Glutamatergic neuron (in vitro differentiated cells): ENCODE results near the gene FKBP1A. TPM values are rescaled to one million over a fixed set of nuclear protein-coding genes. Genes with fewer than 3 reads are reported as not detected.

Experiments used
- DNase-seq: peaks from one replicate; pipeline ENCODE4 v3.0.0; 2022
- H3K27ac Mint-ChIP-seq: one replicate; pipeline ENCODE4 v1.8.0; 2020; ENCODE audit warnings: mild to moderate bottlenecking, mixed read lengths, inconsistent platforms; ENCODE audit not compliant: unreplicated experiment
- H3K27me3 Mint-ChIP-seq: one replicate; pipeline ENCODE4 v1.8.0; 2020; ENCODE audit warnings: mild to moderate bottlenecking, moderate library complexity, mixed read lengths, inconsistent platforms; ENCODE audit not compliant: unreplicated experiment
- H3K36me3 Mint-ChIP-seq: one replicate; pipeline ENCODE4 v1.8.0; 2020; ENCODE audit warnings: mild to moderate bottlenecking, mixed read lengths, inconsistent platforms; ENCODE audit not compliant: unreplicated experiment
- H3K4me1 Mint-ChIP-seq: one replicate; pipeline ENCODE4 v1.8.0; 2020; ENCODE audit warnings: mild to moderate bottlenecking, low read depth, mixed read lengths, inconsistent platforms; ENCODE audit not compliant: unreplicated experiment
- H3K4me3 Mint-ChIP-seq: one replicate; pipeline ENCODE4 v1.8.0; 2020; ENCODE audit warnings: mild to moderate bottlenecking, mixed read lengths, inconsistent platforms; ENCODE audit not compliant: unreplicated experiment
- H3K9me3 Mint-ChIP-seq: one replicate; pipeline ENCODE4 v1.8.0; 2020; ENCODE audit warnings: mild to moderate bottlenecking, moderate library complexity, mixed read lengths, inconsistent platforms; ENCODE audit not compliant: unreplicated experiment
- total RNA-seq: library from RNA; stranded (reverse); fragmentation: NEBNext Ultra II Directional; extraction: Animal tissue kit (Norgen Biotek cat#: 25700); gene quantifications from one replicate; pipeline ENCODE4 v1.2.1, GENCODE V29; 2021; ENCODE audit not compliant: unreplicated experiment
- TF ChIP-seq, protein P1 (sequence below): fragments of 200-600 bp; sonication (generic); IDR thresholded peaks from one replicate; pipeline ENCODE4 v1.5.0; 2021; ENCODE audit not compliant: partially characterized antibody, unreplicated experiment

FKBP1A gene
- total RNA-seq, 1 donor from 2014 or later: 350 TPM

DNA sequence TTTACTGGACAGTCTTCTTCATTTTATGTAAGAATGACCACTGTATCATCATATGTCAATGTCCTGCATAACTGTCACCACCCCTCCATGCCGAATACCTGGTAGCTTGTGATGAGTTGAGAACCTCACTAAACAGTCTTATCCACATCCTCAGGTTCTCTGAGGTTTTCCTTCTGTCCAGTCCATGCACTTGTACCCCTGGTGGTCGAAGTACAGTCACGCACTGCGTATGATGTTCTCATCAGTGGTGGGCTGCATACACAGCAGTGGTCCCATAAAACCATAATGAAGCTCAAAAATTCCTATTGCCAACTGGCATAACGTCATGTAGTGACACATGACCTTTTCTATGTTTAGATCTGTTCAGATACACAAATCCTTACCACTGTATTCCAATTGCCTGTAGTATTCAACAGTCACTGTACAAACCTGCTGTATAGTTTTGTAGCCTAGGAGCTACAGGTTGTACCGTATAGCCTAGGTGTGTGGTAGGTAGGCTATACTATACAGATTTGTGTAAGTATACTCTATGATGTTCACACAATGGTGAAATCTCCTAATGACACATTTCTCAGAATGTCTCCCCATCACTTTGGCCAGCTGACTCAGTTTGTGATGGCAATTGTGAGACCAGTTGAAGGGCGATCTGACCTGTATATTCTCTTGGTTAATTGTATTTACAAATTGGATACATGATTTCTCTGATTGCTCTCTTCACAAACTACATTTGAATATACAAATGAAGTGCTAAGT is 32.6 kb downstream of the FKBP1A start:
- Mint-ChIP-seq H3K4me1 (peaks cover 10% of the 10 kb centered on the region), H3K36me3 (peaks cover 19% of the 10 kb centered on the region)

DNA sequence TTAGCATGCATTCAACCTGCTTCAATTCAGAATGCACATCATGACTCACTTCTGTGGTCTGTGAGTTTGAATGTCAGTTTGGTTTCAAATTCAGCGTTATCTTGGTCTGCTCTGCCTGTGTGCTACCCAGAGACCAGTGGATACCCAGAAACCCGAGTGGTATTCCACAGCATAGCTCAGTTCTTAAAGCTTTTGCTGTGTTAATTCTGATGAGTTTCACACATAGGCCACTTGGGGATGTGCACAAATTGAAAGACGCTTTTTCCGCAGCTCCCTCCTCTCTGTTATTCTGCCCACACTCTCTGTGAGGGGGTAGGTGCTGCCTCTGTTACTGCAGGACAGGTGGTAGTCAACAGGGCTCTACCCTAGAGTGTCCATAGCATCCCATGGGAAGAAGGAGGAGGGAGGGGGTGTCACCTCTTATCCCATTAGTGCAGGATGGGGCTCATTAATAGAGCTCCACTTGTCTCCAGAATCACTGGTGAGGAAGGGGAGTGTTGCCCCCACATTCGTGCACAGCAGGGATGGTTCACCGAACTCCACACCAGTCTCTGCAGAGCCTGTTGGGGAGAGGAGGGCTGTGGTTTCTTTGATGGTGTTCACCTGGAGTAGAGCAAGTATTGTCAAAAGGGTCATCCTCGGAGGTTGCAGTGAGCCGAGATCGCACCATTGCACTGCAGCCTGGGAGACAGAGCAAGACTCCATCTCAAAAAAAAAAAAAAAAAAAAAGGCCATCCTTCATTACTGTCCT is 34.8 kb downstream of the FKBP1A start:
- H3K4me3 Mint-ChIP-seq: no peak overlapping the region

More for the DNA sequence above, 32.6 kb downstream of the FKBP1A start:
- no peak for DNase-seq
- H3K4me3 Mint-ChIP-seq: no peak overlapping the region
- peaks cover 9% of the 10 kb centered on the region for H3K9me3 Mint-ChIP-seq
- TF ChIP-seq, protein P1, sequence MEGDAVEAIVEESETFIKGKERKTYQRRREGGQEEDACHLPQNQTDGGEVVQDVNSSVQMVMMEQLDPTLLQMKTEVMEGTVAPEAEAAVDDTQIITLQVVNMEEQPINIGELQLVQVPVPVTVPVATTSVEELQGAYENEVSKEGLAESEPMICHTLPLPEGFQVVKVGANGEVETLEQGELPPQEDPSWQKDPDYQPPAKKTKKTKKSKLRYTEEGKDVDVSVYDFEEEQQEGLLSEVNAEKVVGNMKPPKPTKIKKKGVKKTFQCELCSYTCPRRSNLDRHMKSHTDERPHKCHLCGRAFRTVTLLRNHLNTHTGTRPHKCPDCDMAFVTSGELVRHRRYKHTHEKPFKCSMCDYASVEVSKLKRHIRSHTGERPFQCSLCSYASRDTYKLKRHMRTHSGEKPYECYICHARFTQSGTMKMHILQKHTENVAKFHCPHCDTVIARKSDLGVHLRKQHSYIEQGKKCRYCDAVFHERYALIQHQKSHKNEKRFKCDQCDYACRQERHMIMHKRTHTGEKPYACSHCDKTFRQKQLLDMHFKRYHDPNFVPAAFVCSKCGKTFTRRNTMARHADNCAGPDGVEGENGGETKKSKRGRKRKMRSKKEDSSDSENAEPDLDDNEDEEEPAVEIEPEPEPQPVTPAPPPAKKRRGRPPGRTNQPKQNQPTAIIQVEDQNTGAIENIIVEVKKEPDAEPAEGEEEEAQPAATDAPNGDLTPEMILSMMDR: peak; percentile 44
- H3K27me3 Mint-ChIP-seq: peaks cover 3% of the 10 kb centered on the region
- H3K27ac Mint-ChIP-seq: no peak overlapping the region

DNA sequence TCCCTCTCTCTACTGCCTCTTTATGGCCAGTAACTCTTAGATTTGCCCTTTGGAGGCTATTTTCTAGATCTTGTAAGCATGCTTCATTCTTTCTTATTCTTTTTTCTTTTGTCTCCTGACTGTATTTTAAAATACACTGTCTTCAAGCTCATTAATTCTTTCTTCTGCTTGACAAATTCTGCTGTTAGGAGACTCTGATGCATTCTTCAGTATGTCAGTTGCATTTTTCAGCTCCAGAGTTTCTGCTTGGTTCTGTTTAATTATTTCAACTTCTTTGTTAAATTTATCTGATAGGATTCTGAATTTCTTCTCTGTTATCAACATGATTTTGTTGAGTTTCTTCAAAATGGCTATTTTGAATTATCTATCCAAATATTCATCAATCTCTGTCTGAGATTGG is 38.9 kb downstream of the FKBP1A start:
- no peak overlapping the region for H3K27ac Mint-ChIP-seq
- H3K9me3 Mint-ChIP-seq: peaks cover 15% of the 10 kb centered on the region
- no peak overlapping the region for H3K4me3 Mint-ChIP-seq
- H3K36me3 Mint-ChIP-seq: peaks cover 60% of the 10 kb centered on the region
- no peaks in the 10 kb centered on the region for H3K27me3 Mint-ChIP-seq
- DNase-seq: no peak
- TF ChIP-seq, protein P1: no peak
- H3K4me1 Mint-ChIP-seq: peaks cover 1% of the 10 kb centered on the region

More for the DNA sequence above, 34.8 kb downstream of the FKBP1A start:
- peaks cover 4% of the 10 kb centered on the region for H3K4me1 Mint-ChIP-seq
- H3K27me3 Mint-ChIP-seq: peaks cover 2% of the 10 kb centered on the region
- DNase-seq: no peak
- H3K27ac Mint-ChIP-seq: peak overlapping the region; percentile 28
- H3K9me3 Mint-ChIP-seq: peaks cover 9% of the 10 kb centered on the region
- TF ChIP-seq, protein P1: no peak
- H3K36me3 Mint-ChIP-seq: peaks cover 40% of the 10 kb centered on the region

DNA sequence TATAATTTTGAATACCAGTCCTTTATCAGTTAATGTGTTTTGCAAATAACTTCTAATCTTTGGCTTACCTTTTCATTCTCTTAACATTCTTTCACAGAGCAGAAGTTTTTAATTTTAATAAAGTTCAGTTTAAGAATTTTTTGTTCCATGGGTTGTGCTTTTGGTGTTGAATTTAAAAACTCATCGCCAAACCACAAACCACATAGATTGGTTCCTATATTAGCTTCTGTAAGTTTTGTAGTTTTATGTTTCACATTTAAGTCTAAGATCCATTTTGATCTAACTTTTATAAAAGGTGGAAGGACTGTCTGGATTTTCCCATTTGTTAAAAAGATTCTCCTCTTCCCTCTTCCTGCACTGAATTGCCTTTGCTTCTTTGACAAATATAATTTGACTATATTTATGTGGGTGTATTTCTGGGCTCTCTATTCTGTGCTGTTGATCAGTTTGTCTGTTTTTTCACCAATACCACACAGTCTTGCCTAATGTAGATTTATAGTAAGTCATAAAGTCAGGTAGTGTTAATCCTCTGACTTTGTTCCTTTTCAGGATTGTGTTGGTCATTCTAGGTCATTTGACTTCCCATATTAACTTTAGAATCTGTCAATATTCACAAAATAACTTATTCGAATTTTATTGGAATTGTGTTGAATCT is 46.4 kb downstream of the FKBP1A start:
- no peak for DNase-seq
- no peak overlapping the region for H3K4me3 Mint-ChIP-seq
- TF ChIP-seq, protein P1: no peak
- H3K4me1 Mint-ChIP-seq: peaks cover 13% of the 10 kb centered on the region
- H3K36me3 Mint-ChIP-seq: peaks cover 26% of the 10 kb centered on the region
- H3K9me3 Mint-ChIP-seq: peaks cover 9% of the 10 kb centered on the region
- peaks cover 9% of the 10 kb centered on the region for H3K27me3 Mint-ChIP-seq
- no peak overlapping the region for H3K27ac Mint-ChIP-seq
